Gastrocnemius medialis (tissue), 4 donors: ENCODE measurements around the gene WNT9B.

ENCODE experiments used
- CTCF ChIP-seq, 5 experiments: fragments of 450-650 bp in 3 of 5; fragments of 200-600 bp in 2 of 5; sonication (generic) in 2 of 5; IDR thresholded peaks in 4 of 5; conservative IDR thresholded peaks in 1 of 5; 1 replicate in 4 of 5; 2 replicates in 1 of 5; pipeline ENCODE4 v1.5.1; 2016 to 2019; ENCODE audit warnings: antibody characterized with exemption in 5 of 5, mild to moderate bottlenecking in 3 of 5, moderate library complexity in 3 of 5
- POLR2A ChIP-seq, 2 donors: fragments of 450-650 bp; IDR thresholded peaks; one replicate each; pipeline ENCODE4 v1.6.1; 2017; ENCODE audit warnings: antibody characterized with exemption in 2 of 2, mild to moderate bottlenecking in 2 of 2, moderate library complexity in 2 of 2

- TF ChIP-seq CTCF (IDR thresholded peaks at IDR 0.05 in 4 of 5, conservative IDR thresholded peaks at IDR 0.05 in 1 of 5) (no peak), POLR2A (IDR thresholded peaks at IDR 0.05) (no peak)
Observed at GRCh38 chr17:46888727-46889126, 37.3 kb downstream of the WNT9B start.
